NCI-H146 treated with DMSO at 0.1 percent for 48 hours (cell line): Measurements from ENCODE around the gene HAUS5.
"Not testable (repeated sequence)": the region's sequence is repeated elsewhere in the genome, so short reads cannot be mapped to it uniquely, and the experiment has no call there.

Experiments used
- DNase-seq: peaks from one replicate; lab custom pipeline; 2025; ENCODE audit not compliant: unreplicated experiment; lab: John Stamatoyannopoulos, UW

The HAUS5 gene

GRCh38 chr19:35607170-35607569, 5.4 kb upstream of the HAUS5 start:
- not testable (repeated sequence) for DNase-seq

GRCh38 chr19:35607661-35608060, 4.9 kb upstream of the HAUS5 start:
- DNase-seq = no peak

- DNase-seq = no peak
These were observed 4.3 kb upstream of the HAUS5 start for GRCh38 chr19:35608251-35608650.

GRCh38 chr19:35609851-35610353, 2.6 kb upstream of the HAUS5 start:
- no peak for DNase-seq

GRCh38 chr19:35612224-35612558, 344 bp upstream of the HAUS5 start:
- no peak for DNase-seq

- no peak for DNase-seq
These were observed 1.0 kb downstream of the HAUS5 start for GRCh38 chr19:35613574-35613973.

- DNase-seq = no peak
These were observed 2.5 kb downstream of the HAUS5 start for GRCh38 chr19:35615036-35615435.

- no peak for DNase-seq
These were observed 6.3 kb downstream of the HAUS5 start for GRCh38 chr19:35618857-35619256.

- no peak for DNase-seq
These were observed 6.9 kb downstream of the HAUS5 start for GRCh38 chr19:35619290-35619923.

- no peak for DNase-seq
These were observed 7.5 kb downstream of the HAUS5 start for GRCh38 chr19:35620001-35620400.

GRCh38 chr19:35621708-35622107, 9.2 kb downstream of the HAUS5 start:
- DNase-seq = no peak

- no peak for DNase-seq
These were observed 10.2 kb downstream of the HAUS5 start for GRCh38 chr19:35622750-35623149.

GRCh38 chr19:35623327-35624010, 10.9 kb downstream of the HAUS5 start:
- DNase-seq = no peak

- DNase-seq = no peak
These were observed 15.7 kb downstream of the HAUS5 start for GRCh38 chr19:35628264-35628564.

GRCh38 chr19:35628565-35629331, 16.2 kb downstream of the HAUS5 start, which contains the start of gene RBM42:
Gene RBM42 (plus strand): TSS chr19:35629036. CDS start chr19:35629154, 118 bp downstream.
- DNase-seq = peak; percentile 95

GRCh38 chr19:35629332-35629633, 16.7 kb downstream of the HAUS5 start:
- DNase-seq = no peak

GRCh38 chr19:35633727-35634440, 21.3 kb downstream of the HAUS5 start:
- DNase-seq = no peak

- DNase-seq = no peak
These were observed 24.1 kb downstream of the HAUS5 start for GRCh38 chr19:35636651-35637050.

GRCh38 chr19:35637165-35637564, 24.6 kb downstream of the HAUS5 start:
- DNase-seq = no peak

- no peak for DNase-seq
These were observed 26.7 kb downstream of the HAUS5 start for GRCh38 chr19:35639321-35639639.

- DNase-seq = no peak
These were observed 27.3 kb downstream of the HAUS5 start for GRCh38 chr19:35639863-35640262.
